ENCODE data around the gene OR51A7.

The OR51A7 gene

DNA sequence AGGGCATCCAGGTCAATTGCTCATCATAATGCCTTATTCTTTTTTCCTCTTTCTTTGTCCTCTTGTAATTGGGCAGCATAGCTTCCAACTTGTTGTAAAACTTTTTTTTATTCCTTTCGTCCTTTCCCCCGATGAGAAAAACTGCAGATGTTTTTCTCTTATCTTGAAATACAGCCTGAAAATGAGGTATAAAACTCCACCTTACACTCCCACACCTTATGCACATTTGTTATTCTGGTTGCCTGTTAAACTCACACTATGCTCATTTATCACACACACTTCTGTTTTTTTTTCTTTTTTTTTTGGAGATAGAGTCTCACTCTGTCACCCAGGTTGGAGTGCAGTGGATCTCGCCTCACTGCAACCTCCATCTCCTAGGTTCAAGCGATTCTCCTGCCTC is 53.8 kb downstream of the OR51A7 start:
- no peak for DNase-seq
